HG03066 (cell line): Measurements from ENCODE around the gene TMEM74B.
"Not testable (repeated sequence)": the region's sequence is repeated elsewhere in the genome, so short reads cannot be mapped to it uniquely, and the experiment has no call there.

ENCODE experiments used
- ATAC-seq: cut with Tn5 transposase; IDR thresholded peaks from one replicate; pipeline ENCODE4 v1.9.1; 2021; ENCODE audit warnings: low read depth; ENCODE audit not compliant: unreplicated experiment

The TMEM74B gene

GRCh38 chr20:1150218-1150617 is 34.6 kb downstream of the TMEM74B start:
- no peak for ATAC-seq

- not testable (repeated sequence) for ATAC-seq
These were observed 35.0 kb downstream of the TMEM74B start for GRCh38 chr20:1149812-1150211.

- no peak for ATAC-seq
These were observed 37.8 kb downstream of the TMEM74B start for GRCh38 chr20:1146957-1147356.

- ATAC-seq, result no peak
These were observed 40.2 kb downstream of the TMEM74B start for GRCh38 chr20:1144401-1145172.

- ATAC-seq, result no peak
These were observed 47.5 kb downstream of the TMEM74B start for GRCh38 chr20:1137236-1137635.

GRCh38 chr20:1134836-1135235 is 49.9 kb downstream of the TMEM74B start:
- ATAC-seq, result no peak

GRCh38 chr20:1134355-1134754 is 50.4 kb downstream of the TMEM74B start:
- no peak for ATAC-seq

- ATAC-seq, result no peak
These were observed 53.4 kb downstream of the TMEM74B start for GRCh38 chr20:1131354-1131753.

GRCh38 chr20:1130847-1131246 is 53.9 kb downstream of the TMEM74B start:
- ATAC-seq, result no peak
